GM21737 (cell line): ENCODE data around the gene GRN.
A peak's percentile ranks its signal among the peaks of the same experiment; 100 is the strongest.
"Not testable (repeated sequence)": the region's sequence is repeated elsewhere in the genome, so short reads cannot be mapped to it uniquely, and the experiment has no call there.

Experiments
- ATAC-seq: cut with Tn5 transposase; IDR thresholded peaks from one replicate; pipeline ENCODE4 v1.9.1; 2021; ENCODE audit warnings: mild to moderate bottlenecking, moderate library complexity; ENCODE audit not compliant: unreplicated experiment

Gene GRN

DNA sequence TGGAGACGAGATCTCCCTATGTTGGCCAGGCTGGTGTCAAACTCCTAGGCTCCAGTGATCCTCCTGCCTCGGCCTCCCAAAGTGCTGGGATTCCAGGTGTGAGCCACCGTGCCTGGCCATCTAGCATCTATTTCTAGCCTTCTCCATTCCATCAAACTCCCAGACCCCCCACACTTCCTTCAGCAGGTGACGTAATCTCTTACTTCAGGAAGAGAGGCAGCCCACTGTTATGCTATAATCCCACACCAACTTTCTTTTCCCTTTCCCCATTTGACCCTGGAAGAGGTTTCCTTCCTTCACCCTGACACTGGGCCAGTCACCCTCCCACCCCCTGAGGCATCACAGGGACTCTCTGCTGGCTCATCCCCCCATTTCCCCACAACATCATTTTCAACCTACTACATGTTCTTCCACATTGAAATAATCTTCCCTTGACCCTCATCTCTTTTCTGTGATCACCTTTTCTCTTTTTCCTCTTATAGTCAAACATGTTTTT lies 36.8 kb downstream of the GRN start:
- ATAC-seq, result no peak

DNA sequence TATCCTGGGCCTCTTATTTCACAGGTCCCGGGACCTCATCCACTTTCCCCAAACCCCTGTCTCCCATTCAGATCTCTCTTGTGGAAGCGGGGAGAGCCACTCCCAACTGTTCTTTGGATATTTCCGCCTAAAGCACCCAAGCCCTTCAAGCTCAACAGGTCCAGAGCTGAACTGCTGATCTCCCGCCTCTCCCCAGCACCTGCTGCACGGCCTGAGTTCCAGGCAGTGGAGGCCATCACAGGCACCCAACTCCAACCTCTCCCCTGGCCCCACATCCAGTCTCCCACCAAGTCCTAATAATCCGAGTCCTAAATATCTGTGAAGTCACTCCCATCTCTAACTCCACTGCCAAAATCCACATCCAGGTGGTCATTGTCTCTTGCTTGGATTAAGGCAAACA lies 37.8 kb downstream of the GRN start:
- ATAC-seq, result no peak

DNA sequence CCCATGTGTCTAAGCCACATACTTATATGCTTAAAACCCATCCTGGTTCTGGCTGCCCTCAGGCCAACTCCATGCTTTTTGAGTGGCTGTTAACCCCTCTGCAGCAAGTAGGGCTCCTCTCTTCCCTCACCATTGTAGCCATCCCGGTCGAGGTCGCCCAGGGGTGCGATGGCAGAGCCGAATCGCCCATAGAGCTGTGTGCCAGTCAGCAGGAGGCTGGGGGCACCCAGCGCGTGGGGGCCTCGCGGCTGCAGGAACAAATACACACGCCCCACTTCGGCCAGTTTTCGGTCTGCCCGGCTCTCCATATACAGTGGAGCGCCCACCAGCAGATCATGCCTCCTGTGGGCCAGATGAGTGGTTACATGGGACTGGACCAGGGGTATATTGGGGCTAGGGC lies 38.3 kb downstream of the GRN start:
- no peak for ATAC-seq

DNA sequence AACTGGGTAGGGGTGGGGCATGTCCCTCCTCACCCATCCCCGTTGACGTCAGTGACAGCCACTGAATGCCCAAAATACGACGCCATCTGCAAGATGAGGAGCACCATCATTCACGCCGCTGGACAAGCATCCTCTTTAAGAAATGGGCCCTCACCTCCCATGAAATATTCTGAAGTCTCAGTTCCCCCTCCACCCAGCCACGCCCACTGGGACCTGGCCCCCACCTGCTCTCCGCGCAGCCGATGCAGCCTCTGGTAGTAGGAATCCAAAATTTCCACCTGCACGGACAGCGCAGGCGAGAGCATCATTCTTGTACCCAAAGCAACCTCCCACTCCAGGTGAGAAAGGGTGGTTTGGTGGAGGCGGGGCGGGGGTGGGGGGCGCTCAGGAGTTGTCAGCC lies 38.8 kb downstream of the GRN start:
- ATAC-seq, result no peak

DNA sequence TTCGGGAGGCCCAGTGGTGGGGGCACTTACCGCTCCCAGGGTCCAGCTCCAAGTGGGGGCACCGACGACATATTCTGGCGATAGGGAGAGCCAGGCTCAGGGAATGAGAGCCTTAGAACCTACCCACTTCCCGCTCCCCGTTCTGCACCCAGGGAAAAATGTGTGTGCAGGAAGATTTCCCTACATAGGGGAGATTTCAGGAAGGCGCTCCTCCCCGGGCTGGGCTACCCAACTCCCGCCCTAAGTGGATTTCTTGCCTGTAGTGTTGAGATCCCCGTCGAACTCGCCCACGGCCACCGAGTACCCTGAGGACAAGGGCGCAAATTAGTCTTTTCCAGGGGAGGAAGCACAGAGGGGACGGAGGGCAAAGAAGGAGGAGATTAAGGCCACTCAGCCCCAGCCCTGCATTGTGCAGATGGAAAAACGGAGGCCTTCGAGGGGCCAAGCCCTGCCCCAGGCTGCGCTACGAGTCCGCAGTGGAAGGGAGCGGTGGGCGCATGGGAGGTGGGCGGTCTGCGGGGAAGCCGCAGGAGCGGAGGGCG lies 39.2 kb downstream of the GRN start:
- ATAC-seq, result no peak

DNA sequence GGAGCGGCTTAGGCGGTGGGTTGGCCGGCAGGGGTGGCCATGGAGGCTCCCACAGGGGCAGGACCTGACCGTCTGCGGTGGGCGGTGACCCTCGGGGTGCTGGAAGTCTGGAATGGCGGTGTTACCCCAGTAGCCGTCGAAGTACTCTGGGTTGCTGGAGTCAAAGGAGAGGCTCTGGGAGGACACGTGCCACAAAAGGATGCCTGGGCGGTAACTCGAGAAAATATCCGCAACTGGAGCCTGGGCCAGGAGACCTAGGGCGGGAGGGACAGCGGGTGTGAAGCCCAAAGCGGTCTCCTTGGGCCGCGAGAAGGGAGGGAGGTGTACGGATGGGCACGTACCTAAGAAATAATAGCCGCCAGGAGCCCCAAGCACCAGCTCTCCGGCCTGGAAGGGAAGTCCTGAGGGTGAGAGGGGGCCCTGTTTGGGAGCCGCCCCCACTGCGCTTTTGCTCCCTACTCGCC lies 39.8 kb downstream of the GRN start:
- ATAC-seq, result no peak

DNA sequence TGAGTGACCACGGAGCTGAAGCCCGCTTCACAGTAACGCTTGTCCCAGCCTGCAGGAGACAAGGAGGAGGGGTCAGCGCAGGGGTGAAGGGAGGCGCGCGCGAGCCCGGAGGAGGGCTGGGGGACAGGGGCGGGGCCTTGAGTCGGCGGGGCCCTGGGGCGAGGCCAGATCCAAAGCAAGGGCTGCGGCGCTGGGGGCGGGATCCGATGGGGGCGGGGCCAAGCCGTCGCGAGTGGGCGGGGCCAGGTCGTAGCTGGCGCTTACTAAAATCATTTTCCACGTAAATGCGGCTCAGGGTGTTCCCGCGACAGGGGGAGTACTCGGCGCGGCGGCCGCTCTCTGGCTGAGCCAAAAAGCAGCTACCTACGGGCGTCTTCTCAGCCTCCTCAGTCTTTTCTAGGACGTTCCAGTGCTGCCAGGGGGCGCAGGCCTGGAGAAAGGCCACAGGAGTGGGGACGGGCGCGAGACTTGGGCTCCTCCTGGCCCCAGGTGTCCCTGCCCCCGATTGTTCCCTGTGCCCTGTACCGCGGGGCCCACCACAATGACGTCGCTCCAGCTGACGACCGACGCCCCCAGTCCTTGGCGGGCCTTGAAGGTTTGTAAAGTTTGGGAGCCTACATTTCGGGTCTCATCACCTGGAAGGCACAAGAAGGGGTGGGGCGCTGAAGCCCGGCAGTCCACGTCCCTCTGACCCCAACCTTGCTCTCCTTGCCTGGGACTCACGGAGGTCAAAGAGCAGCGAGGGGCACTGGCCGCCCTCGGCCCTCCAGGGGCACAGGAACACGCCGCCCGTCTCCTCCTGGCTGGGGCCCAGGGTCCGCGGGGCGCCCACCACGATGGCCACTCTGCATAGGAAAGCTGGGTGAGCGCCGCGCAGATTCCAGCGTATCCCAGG lies 40.4 kb downstream of the GRN start:
- ATAC-seq, result peak; percentile 59

DNA sequence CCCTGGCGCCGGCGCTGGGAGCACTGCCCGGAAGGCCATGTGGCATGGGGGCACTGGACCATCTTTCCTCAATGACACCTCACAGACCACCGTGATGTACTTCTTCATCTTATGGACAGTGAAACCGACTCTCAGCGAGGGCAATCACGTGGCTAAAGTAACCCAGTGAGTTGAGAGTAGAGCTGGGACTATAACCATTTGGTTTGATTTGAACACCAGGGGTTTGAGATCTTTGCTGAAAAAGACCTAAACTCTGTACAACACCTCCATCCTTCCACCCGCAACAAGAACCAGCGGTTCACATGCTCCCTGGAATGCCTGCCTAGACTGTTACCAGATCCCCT lies 41.1 kb downstream of the GRN start:
- no peak for ATAC-seq

DNA sequence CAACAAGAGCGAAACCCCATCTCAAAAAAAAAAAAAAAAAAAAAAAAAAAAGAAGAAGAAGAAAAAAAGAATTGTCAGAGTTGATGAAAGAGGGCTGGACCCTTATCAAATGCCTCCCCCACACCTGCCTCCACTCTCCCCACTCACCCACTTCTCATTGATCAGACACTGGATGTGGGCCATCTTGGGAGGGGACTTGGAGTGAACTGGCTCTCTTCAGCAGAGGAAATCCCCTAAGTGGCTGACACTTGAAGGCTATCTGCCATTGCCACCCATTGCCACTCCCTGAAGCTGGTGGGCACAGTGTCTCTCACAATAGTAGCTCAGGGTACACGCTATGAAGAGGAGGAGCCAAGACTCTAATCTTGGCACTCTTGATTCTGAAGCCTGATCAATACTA lies 42.7 kb downstream of the GRN start:
- no peak for ATAC-seq

DNA sequence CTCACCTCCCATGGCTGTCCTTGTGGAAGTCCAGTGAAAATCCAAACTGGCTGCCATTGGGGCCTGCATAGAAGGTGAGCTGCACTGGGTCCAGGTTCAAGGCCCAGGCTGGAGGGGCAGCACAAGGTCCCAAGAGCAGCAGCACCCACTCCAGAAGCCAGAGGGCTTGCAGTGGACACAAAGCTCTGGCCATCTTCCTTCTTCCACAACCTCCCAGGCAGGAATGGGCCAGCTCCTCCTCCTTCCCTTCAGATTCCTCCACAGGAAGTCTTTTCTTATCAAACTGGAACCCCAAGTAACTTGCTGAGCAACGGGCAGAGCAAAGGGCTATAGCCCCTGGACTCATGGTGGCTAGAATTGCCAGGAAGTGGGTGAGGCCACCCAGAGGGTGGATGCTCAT lies 44.2 kb downstream of the GRN start, which contains the start of gene ITGA2B:
Gene ITGA2B (minus strand): TSS at position 369 of the 400 bp plus-strand sequence. CDS start 176 bp downstream, at position 193.
- ATAC-seq, result no peak

DNA sequence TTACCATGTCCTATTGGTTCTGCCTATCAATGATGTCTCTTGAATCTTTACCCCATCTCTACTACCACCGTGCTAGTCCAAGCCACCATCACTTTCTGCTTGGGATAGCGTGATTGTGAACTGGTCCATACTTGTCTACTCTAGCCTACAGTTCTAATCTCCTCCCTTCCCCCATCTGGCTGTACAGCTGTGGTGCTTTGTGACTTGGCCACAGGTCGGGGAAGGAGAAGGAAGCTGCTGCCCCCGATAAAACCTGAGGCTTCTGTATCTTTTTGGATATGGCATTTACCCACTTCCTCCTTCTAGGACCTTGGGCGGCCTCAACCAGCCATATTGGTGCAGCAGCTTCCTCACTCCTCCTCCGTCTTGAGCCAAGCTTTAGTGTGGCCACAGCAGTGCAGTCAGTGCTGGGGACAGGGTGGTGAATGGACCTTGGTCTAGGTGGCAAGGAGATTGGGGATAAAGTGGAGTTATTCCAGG lies 44.7 kb downstream of the GRN start:
- no peak for ATAC-seq

DNA sequence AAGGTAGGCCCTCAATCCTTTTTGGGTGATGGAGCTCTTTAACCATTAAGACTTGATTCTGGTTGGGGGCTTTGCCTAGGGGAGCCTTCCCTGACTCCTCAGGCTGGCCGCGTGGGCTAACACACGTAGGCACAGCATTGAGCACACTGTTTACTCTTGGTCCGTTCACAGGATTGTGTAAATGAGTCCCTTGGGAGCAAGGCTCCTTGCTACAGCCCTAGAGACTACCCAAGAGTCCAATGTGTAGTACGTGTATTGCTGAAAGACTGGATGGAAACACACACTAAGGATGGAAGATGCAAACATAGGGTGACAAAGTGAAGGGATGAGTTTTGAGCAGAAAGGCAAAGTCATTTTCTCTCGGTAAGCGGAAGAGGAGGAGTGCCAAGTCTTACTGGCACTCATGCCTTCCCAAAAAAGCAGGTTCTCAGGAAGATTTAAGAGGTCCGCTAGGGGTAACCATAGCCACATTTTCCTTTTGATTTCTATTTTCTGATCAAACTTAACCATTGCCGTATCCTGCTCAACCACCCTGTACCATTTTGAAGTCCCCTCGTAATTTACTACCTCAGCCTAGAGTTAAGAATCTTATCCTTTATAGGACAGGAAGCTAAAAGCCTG lies 45.3 kb downstream of the GRN start:
- no peak for ATAC-seq

DNA sequence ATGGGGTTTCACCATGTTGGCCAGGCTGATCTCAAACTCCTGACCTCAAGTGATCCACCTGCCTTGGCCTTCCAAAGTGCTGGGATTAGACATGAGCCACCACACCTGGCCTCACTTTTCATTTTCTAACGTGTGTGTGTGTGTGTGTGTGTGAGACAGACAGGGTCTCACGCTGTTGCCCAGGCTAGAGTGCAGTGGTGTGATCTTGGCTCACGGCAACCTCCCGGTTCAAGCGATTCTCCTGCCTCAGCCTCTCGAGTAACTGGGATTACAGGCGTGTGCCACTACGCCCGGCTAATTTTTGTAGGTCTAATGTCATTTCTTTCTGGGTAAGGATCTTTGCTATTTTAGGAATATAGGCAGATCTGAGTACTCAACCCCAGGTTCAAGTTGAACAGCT lies 49.0 kb downstream of the GRN start:
- not testable (repeated sequence) for ATAC-seq

DNA sequence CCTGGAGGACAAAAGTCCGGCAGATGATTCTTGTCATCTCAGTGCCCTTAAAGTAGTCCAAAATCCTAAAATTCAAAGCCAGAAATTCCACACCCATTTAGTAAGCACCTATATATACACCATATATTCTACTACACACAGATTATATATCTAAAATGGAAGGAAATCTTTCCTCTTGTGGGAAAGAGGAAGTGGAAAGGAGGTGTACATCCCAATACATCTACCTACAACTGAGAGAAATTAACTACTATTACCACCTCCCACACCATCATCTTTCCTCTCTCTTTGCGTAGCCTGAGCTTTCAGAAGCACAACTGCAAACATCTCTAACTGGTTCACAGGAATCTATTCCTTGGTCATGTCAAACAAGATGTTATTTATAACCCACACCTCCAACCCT lies 49.7 kb downstream of the GRN start:
- ATAC-seq, result no peak

DNA sequence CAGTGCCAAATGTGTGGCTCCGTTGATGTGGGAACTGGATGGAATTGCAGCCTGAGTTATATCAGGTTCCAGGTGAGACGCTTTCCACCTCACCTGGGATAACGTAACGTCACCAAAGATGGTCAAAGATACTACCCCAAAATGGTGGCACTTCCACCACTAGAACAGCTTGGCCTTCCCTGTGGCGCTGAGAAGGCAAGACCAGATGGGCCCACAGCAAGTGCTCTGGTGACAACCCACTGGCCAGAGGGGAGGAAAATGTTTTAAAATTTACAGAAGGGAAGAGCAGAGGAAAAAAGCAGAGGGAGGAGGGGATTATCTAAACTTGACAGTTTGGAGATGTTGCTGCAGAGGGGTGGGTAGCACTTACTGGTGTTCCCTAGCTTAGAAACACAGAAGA lies 51.8 kb downstream of the GRN start:
- ATAC-seq, result no peak

DNA sequence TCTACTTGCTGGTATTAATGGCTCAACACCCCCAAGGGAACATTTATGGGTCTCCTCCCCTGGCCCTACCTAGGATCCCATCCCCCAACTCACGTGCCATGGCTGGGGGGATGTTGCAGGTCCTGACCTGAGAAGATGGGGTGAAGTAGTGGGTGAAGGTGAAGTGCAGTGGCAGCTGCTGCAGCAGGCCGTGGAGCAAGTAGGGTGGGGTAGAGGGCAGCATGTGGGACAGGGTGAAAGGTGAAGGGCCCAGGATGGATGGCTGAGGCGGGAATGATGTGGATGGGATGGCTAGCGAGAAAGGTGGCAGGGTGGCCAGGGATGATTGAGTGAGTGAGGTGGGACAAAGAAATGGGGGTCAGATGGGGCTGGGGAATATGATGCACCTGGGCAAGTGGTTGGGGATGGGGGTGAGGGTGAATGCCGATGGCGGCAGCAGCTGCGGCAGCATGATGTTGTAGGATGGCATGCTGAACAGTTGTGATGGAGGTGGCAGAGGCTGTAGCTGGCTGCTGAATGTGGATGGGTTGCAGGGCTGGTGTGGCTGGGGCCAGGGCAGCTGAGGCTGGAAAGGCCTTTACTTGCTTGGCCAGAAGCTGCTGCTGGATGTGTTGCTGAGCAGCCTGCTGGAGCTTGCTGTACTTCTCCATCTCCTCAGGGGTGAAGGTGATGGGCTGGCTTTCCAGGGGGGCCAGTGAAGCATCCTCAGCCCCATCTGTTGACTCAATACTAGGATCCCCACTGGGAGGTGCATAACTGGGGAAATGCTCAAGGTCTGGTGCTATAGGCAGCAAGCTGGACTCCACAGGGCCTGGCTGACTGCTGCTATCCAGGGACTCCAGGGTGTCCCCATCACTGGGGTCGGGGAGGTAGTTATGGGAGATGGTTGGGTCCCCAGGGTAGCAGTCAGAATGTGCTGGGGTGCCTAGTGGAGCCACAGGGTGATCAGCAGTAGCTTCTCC lies 52.7 kb downstream of the GRN start:
- ATAC-seq, result no peak

DNA sequence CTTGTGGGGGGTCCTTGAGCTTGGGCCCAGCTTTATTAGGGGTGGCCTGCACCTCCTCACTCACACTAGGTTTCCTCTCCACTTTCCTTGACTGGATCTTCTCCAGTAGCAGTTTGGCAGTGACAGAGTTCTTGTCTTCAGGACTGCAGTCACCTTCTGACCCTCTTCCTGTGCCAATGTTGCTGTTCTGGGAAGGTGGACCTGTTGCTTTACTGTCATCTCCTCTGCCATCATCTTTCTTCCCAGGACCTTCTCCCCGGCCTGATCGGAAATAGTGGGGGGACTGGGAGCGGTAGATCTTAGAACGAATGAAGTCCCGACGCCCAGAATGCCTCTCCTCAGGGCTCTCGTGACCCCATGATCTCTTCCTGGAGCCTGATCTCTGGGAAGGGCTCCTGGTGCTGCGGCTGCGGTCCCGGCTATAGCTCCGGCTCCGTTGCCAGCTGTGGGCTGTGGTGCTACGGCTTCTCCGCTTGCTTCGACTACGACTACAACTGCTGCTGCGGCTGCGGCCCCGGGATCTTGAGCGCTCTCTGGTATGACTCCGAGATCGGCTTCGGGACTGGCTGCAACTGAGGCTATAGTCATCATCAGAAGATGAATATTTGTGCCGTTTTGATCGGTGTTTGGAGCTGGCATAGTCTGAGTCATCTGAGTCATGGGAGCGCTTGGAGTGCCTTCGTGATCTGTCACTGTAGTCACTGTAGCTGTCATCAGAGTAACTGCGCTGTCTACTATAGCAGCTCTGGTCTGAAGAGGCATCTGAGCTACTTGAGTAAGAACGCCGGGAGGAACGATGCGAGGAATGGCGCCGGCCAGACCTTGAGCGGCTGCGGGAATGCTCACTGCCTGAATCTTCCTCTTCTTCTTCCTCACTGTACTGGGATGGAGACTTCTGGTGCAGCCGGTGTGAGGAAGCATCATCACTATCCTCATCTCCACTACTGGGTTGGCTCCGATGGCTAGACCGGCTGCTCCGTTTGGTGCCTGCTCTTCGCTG lies 53.9 kb downstream of the GRN start:
- ATAC-seq, result no peak

DNA sequence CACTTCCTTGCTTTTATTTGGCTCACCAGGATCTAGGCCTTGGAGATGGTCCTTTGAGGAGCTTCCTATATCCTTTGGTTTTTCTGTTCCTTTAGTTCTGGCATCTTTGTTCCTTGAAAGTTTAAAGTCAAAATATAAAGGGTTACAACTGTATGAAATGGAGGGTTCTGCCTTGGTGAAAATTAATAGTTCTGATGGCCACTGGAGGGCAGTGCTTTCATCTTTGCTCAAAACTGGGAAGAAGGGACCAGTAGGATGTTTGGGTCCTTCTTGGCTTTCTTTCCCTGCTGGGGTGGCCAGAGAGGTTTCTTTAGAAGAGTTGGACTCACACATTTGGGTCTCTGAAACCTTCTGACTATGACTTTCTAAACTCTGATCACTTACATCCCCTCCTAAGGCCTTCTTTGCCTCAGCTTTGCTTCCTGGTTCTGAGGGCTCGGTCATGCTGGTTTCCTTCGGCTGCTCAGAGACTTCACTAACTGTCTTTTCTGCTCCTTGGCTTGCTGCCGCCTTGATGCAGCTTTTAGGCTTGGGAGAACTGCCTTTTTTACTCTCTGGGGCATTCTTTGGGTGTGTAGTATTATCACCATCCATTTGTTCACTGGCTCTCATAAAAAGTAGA lies 55.2 kb downstream of the GRN start:
- ATAC-seq, result no peak
